Measurements from ENCODE around the gene LTO1. TPM values are rescaled to one million over a fixed set of nuclear protein-coding genes. Genes with fewer than 3 reads are reported as not detected.

LTO1 gene
- total and polyA plus RNA-seq, 2 of the 13 experiments (the other 11 are each of a cell fraction or from before 2014, with no cell fraction given), result 11.8 to 15.0 TPM

- ChIA-PET POLR2A (interaction anchor here (1.7 to 8.9 kb wide), 2 partner anchors 7 to 10 kb away, joined by 4 to 128 read pairs; no protein-coding TSS in a partner anchor), CTCF (ENCODE audit: low intra/inter-chr PET ratio, low total read pairs) (no interaction called here)
- H3K36me3 ChIP-seq (replicated peaks in 1 of 2; ENCODE audit: control insufficient read depth in 1 of 2, insufficient read depth in 2 of 2, low read length in 2 of 2), result peaks cover 0 to 5% of the 10 kb centered on the region in 2 experiments; a peak in 1 of 5 replicates
- H3K9me3 ChIP-seq (ENCODE audit: low read length), result no peaks in the 10 kb centered on the region
- no peak overlapping the region for H3K27ac ChIP-seq (ENCODE audit: extremely low read length, insufficient read depth, low read length)
- ATAC-seq (no peak), FAIRE-seq (no peak), DNase-seq (ENCODE audit: low spot score) (no peak)
- in situ Hi-C loops (cut with HindIII; ENCODE audit: extremely low pct_ligation_motif_present, low pct_unique_long_range_greater_than_20kb) (no loop called here), intact Hi-C loops (cut with micrococcal nuclease; ENCODE audit: unreplicated experiment) (no loop called here)
- no peak overlapping the region for H3K4me2 ChIP-seq (ENCODE audit: low read depth, low read length)
- H2AFZ ChIP-seq (ENCODE audit: low read length), result no peak overlapping the region
- no peaks in the 10 kb centered on the region for H3K79me2 ChIP-seq (ENCODE audit: insufficient read depth, low read length)
- peaks cover 55% of the 10 kb centered on the region for H3K4me1 ChIP-seq (ENCODE audit: insufficient read depth, low read length)
- 95% methylated on average over 11 of the region's 17 CpGs for WGBS (ENCODE audit: low lambda C conversion rate)
- H3K9ac ChIP-seq (ENCODE audit: insufficient read depth, low read depth, low read length), result no peak overlapping the region
- H3K4me3 ChIP-seq (replicated peaks in 1 of 3; ENCODE audit: insufficient read depth in 1 of 3, low read depth in 2 of 3, low read length in 3 of 3), result no peak overlapping the region
- TF ChIP-seq PLRG1 (conservative IDR thresholded peaks at IDR 0.05), result no peak
- TF ChIP-seq ZNF121 (CRISPR knock-in tag; IDR thresholded peaks at IDR 0.05), result no peak
- TF ChIP-seq NCOA2 (CRISPR knock-in tag; IDR thresholded peaks at IDR 0.05), result no peak
- no peak for TF ChIP-seq ZNF574 (CRISPR knock-in tag; IDR thresholded peaks at IDR 0.05)
- peak; percentile 37 for TF ChIP-seq AGO2 (optimal IDR thresholded peaks at IDR 0.05; ENCODE audit: low read depth, low read length)
- TF ChIP-seq POLR2A (IDR thresholded peaks at IDR 0.05; ENCODE audit: insufficient read depth in 1 of 2, low read depth in 2 of 2, low read length in 2 of 2), result no peak
- TF ChIP-seq CC2D1A (CRISPR knock-in tag; IDR thresholded peaks at IDR 0.05), result no peak
- TF ChIP-seq HNF4A (CRISPR knock-in tag; IDR thresholded peaks at IDR 0.05), result no peak
- TF ChIP-seq ZFP91 (CRISPR knock-in tag; IDR thresholded peaks at IDR 0.05; ENCODE audit: borderline replicate concordance), result no peak
- peak; percentile 20; the same call in 1 of the 2 replicates for TF ChIP-seq ZBTB33 (CRISPR knock-in tag; IDR thresholded peaks at IDR 0.05)
- TF ChIP-seq ZNF577 (CRISPR knock-in tag; IDR thresholded peaks at IDR 0.05; ENCODE audit: borderline replicate concordance, low read depth), result no peak
- no TSS peak for BruUV-seq (replicated peaks)
- H3K27me3 ChIP-seq (ENCODE audit: control insufficient read depth in 1 of 2, insufficient read depth in 2 of 2, low read length in 2 of 2), result no peaks in the 10 kb centered on the region
- no peaks in the 10 kb centered on the region for H4K20me1 ChIP-seq (ENCODE audit: insufficient read depth, low read length)
These were observed 10.9 kb downstream of the LTO1 start for GRCh38 chr11:69664103-69664775.

Data from HepG2 (cell line).